HepG2 (cell line): ENCODE results near the gene SGPP1. TPM values are rescaled to one million over a fixed set of nuclear protein-coding genes. Genes with fewer than 3 reads are reported as not detected.

Source experiments
- ATAC-seq: fragments of 200-7000 bp; cut with Tn5 transposase; 3 replicates; pipeline ENCODE4 v1.9.1; 2020; ENCODE audit warnings: mild to moderate bottlenecking, moderate library complexity
- BruUV-seq: library from RNA; stranded (reverse); fragments of 400-500 nt; replicated peaks from 2 replicates; lab custom pipeline; 2021; lab: Mats Ljungman, UMichigan
- CTCF ChIA-PET: fragments of 300-600 bp; formaldehyde crosslinking; extraction: SDS; loops from one replicate; lab custom pipeline; 2021; ENCODE audit warnings: low total read pairs, inconsistent platforms, low intra/inter-chr PET ratio; lab: Yijun Ruan, JAX
- POLR2A ChIA-PET: fragments of 350-600 bp; sonication (Branson Sonifier 250); formaldehyde crosslinking; loops from one replicate; lab custom pipeline; 2020; ENCODE audit warnings: antibody characterized with exemption, inconsistent platforms; lab: Yijun Ruan, JAX
- DNase-seq: peaks from one replicate; pipeline ENCODE4 v3.0.0-alpha.2; 2015; ENCODE audit warnings: low spot score
- FAIRE-seq: peaks from 3 replicates; lab custom pipeline; 2011; peaks lifted over from hg19 to GRCh38; lab: Jason Lieb, UNC
- H2AFZ ChIP-seq: one replicate; pipeline ENCODE4 v1.6.1; 2011; ENCODE audit warnings: low read length, inconsistent platforms
- H3K27ac ChIP-seq: fragments of 300-600 bp; 3 replicates; pipeline ENCODE4 v1.8.0; 2011; ENCODE audit warnings: mixed run types, mild to moderate bottlenecking, mixed read lengths, low read length, inconsistent platforms; ENCODE audit not compliant: insufficient read depth; ENCODE audit errors: extremely low read length
- H3K27me3 ChIP-seq, 2 experiments: fragments of 200-600 bp in 1 of 2; 2 replicates in 1 of 2; 3 replicates in 1 of 2; pipeline versions ENCODE4 v1.6.0 to v1.8.0; 2011; ENCODE audit warnings: low read length in 2 of 2, mild to moderate bottlenecking in 2 of 2, moderate library complexity in 2 of 2, inconsistent platforms in 1 of 2; ENCODE audit not compliant: insufficient read depth in 2 of 2, control insufficient read depth in 1 of 2
- H3K36me3 ChIP-seq, 2 experiments: fragments of 200-600 bp in 1 of 2; replicated peaks in 1 of 2; 2 replicates in 1 of 2; 3 replicates in 1 of 2; pipeline versions ENCODE4 v1.5.1 to v1.8.0; 2011; ENCODE audit warnings: low read length in 2 of 2, inconsistent platforms in 1 of 2; ENCODE audit not compliant: insufficient read depth in 2 of 2, control insufficient read depth in 1 of 2
- H3K4me1 ChIP-seq: 2 replicates; pipeline ENCODE4 v1.5.1; 2012; ENCODE audit warnings: low read length, inconsistent platforms; ENCODE audit not compliant: insufficient read depth
- H3K4me2 ChIP-seq: 2 replicates; pipeline ENCODE4 v1.6.0; 2011; ENCODE audit warnings: low read depth, low read length, inconsistent platforms
- H3K4me3 ChIP-seq, 3 experiments: fragments of 200-600 bp in 1 of 3; sonication (generic), shearing (Covaris generic) in 1 of 3; replicated peaks in 1 of 3; 2 replicates each; pipeline ENCODE4 v1.5.1; 2011 to 2016; ENCODE audit warnings: low read length in 3 of 3, inconsistent platforms in 2 of 3, low read depth in 2 of 3, mild to moderate bottlenecking in 2 of 3, control low read depth in 1 of 3, mixed read lengths in 1 of 3; ENCODE audit not compliant: insufficient read depth in 1 of 3
- H3K79me2 ChIP-seq: one replicate; pipeline ENCODE4 v1.6.1; 2011; ENCODE audit warnings: low read length, inconsistent platforms; ENCODE audit not compliant: insufficient read depth
- H3K9ac ChIP-seq: 2 replicates; pipeline ENCODE4 v1.6.0; 2011; ENCODE audit warnings: mild to moderate bottlenecking, low read depth, low read length, inconsistent platforms; ENCODE audit not compliant: insufficient read depth
- H3K9me3 ChIP-seq: 2 replicates; pipeline ENCODE4 v1.5.1; 2012; ENCODE audit warnings: mild to moderate bottlenecking, low read length
- H4K20me1 ChIP-seq: 2 replicates; pipeline ENCODE4 v1.6.0; 2011; ENCODE audit warnings: inconsistent platforms, mild to moderate bottlenecking, low read length, moderate library complexity; ENCODE audit not compliant: insufficient read depth
- AGO1 ChIP-seq: fragments of 200-400 bp; formaldehyde crosslinking; IDR thresholded peaks from 2 replicates; pipeline ENCODE4 v1.6.1; 2017; ENCODE audit warnings: mild to moderate bottlenecking, low read depth, low read length, moderate library complexity; ENCODE audit not compliant: poor library complexity, severe bottlenecking
- CSRNP1 ChIP-seq: sonication (generic); formaldehyde crosslinking; IDR thresholded peaks from 2 replicates; pipeline ENCODE4 v1.8.1; 2023; ENCODE audit warnings: mild to moderate bottlenecking, missing genetic modification reagents
- FOSL2 ChIP-seq: sonication (generic); formaldehyde crosslinking; IDR thresholded peaks from 2 replicates; pipeline ENCODE4 v1.4.0; 2020; ENCODE audit warnings: missing genetic modification reagents
- LRRFIP1 ChIP-seq: sonication (generic); formaldehyde crosslinking; conservative IDR thresholded peaks from 2 replicates; pipeline ENCODE4 v1.4.0; 2020; ENCODE audit warnings: missing genetic modification reagents
- NKX3-1 ChIP-seq: sonication (generic); formaldehyde crosslinking; IDR thresholded peaks from 2 replicates; pipeline ENCODE4 v1.5.0; 2020; ENCODE audit warnings: missing genetic modification reagents
- PCBP1 ChIP-seq: fragments of 200-400 bp; formaldehyde crosslinking; IDR thresholded peaks from 2 replicates; pipeline ENCODE4 v1.6.1; 2017; ENCODE audit warnings: mild to moderate bottlenecking, low read depth, low read length, borderline replicate concordance
- SATB2 ChIP-seq: sonication (generic); formaldehyde crosslinking; IDR thresholded peaks from 2 replicates; pipeline ENCODE4 v1.5.0; 2020; ENCODE audit warnings: missing genetic modification reagents
- ZNF670 ChIP-seq: sonication (generic); formaldehyde crosslinking; IDR thresholded peaks from 2 replicates; pipeline ENCODE4 v1.8.0; 2022; ENCODE audit warnings: mild to moderate bottlenecking, missing genetic modification reagents, borderline replicate concordance
- WGBS: methylation state at CpG from one replicate; pipeline ENCODE4 v1.1.6; 2017; ENCODE audit warnings: low lambda C conversion rate; 5-methylcytosine and 5-hydroxymethylcytosine counted together
- in situ Hi-C: cut with HindIII; loops from 2 replicates; pipeline ENCODE4 v1.10.0; 2017; ENCODE audit warnings: low pct_unique_long_range_greater_than_20kb; ENCODE audit not compliant: extremely low pct_ligation_motif_present
- intact Hi-C: fragments of 100-400 bp; cut with micrococcal nuclease; formaldehyde crosslinking; loops from one replicate; pipeline ENCODE4 v1.10.0; 2022; ENCODE audit not compliant: unreplicated experiment
- polyA plus RNA-seq, 8 experiments: library from polyadenylated mRNA; depleted of rRNA in 3 of 8; stranded (reverse) in 7 of 8; unstranded in 1 of 8; fragments of >200 nt; fragmentation: Illumina TruSeq in 4 of 8; extraction: Trizol in 4 of 8; gene quantifications; 2 replicates each; pipeline versions ENCODE4 v1.2.1 to v1.2.3, GENCODE V29; 2011 to 2016; ENCODE audit warnings: low read depth in 4 of 8, missing spikeins in 1 of 8, mixed read lengths in 1 of 8; ENCODE audit not compliant: insufficient read depth in 1 of 8
- total RNA-seq, 5 experiments: library from RNA; depleted of rRNA; stranded (reverse); fragments of >200 nt; fragmentation: Illumina TruSeq; extraction: Trizol; gene quantifications; 2 replicates each; pipeline ENCODE4 v1.2.3, GENCODE V29; 2016; ENCODE audit warnings: low read depth in 1 of 5
- TF ChIP-seq, protein P1 (sequence below): sonication (generic); formaldehyde crosslinking; IDR thresholded peaks from 2 replicates; pipeline ENCODE4 v1.9.0; 2022; ENCODE audit warnings: missing genetic modification reagents, mild to moderate bottlenecking, borderline replicate concordance
- TF ChIP-seq, protein P2 (sequence below): sonication (generic); formaldehyde crosslinking; IDR thresholded peaks from 2 replicates; pipeline ENCODE4 v1.8.1; 2023; ENCODE audit warnings: missing genetic modification reagents, inconsistent platforms, borderline replicate concordance

The SGPP1 gene
- total and polyA plus RNA-seq, 2 of the 13 experiments (the other 11 are each of a cell fraction or from before 2014, with no cell fraction given) = 6.4 to 6.8 TPM

GRCh38 chr14:63692310-63693020 lies 35.4 kb downstream of the SGPP1 start:
- no peaks in the 10 kb centered on the region for H3K4me1 ChIP-seq
- no TSS peak for BruUV-seq
- H3K27ac ChIP-seq = no peak overlapping the region
- no peaks in the 10 kb centered on the region; a peak in 3 of 5 replicates for H3K36me3 ChIP-seq
- no peak overlapping the region for H3K9ac ChIP-seq
- H3K4me2 ChIP-seq = no peak overlapping the region
- DNase-seq (no peak), FAIRE-seq (no peak), ATAC-seq (no peak)
- no peak overlapping the region for H2AFZ ChIP-seq
- no peaks in the 10 kb centered on the region for H3K27me3 ChIP-seq
- intact Hi-C loops (no loop called here), in situ Hi-C loops (no loop called here)
- no peaks in the 10 kb centered on the region for H4K20me1 ChIP-seq
- TF ChIP-seq NKX3-1 (CRISPR knock-in tag) (no peak), AGO1 (no peak)
- POLR2A ChIA-PET = no interaction called here
- no peak overlapping the region for H3K4me3 ChIP-seq
- WGBS = 98% methylated on average over 5 of the region's 5 CpGs
- CTCF ChIA-PET = no interaction called here
- H3K9me3 ChIP-seq = no peaks in the 10 kb centered on the region
- H3K79me2 ChIP-seq = no peaks in the 10 kb centered on the region

DNA sequence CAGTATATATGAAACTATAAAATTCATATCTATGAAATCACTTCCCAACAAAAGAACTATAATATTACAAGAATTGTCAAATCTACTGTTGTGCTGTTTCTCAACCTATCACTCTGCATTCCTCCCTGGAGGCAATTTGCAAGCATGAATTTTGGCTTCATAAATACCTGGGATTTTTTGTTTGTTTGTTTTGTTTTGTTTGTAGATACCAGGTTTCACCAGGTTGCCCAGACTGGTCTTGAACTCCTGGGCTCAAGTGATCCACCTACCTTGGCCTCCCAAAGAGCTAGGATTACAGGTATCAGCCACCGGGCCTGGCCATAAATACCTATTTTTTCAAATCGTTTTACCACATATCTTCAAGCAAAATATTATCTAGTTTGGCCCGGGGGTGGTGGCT lies 38.7 kb downstream of the SGPP1 start:
- H3K4me3 ChIP-seq = no peak overlapping the region
- H3K9ac ChIP-seq = no peak overlapping the region
- H3K4me2 ChIP-seq = no peak overlapping the region
- in situ Hi-C loops = no loop called here
- H3K9me3 ChIP-seq = no peaks in the 10 kb centered on the region
- H3K27me3 ChIP-seq = no peaks in the 10 kb centered on the region; a peak in 1 of 5 replicates
- FAIRE-seq (no peak), ATAC-seq (no peak), DNase-seq (no peak)
- no peaks in the 10 kb centered on the region for H4K20me1 ChIP-seq
- H2AFZ ChIP-seq = no peak overlapping the region
- no peak overlapping the region for H3K27ac ChIP-seq
- POLR2A ChIA-PET = no interaction called here
- no peaks in the 10 kb centered on the region; a peak in 2 of 5 replicates for H3K36me3 ChIP-seq
- H3K79me2 ChIP-seq = no peaks in the 10 kb centered on the region
- CTCF ChIA-PET = no interaction called here
- 78% methylated on average over 3 of the region's 3 CpGs for WGBS
- BruUV-seq = no TSS peak
- intact Hi-C loops = no loop called here
- no peaks in the 10 kb centered on the region for H3K4me1 ChIP-seq
- TF ChIP-seq LRRFIP1 (CRISPR knock-in tag) (no peak), CSRNP1 (CRISPR knock-in tag) (no peak), FOSL2 (no peak), PCBP1 (no peak), SATB2 (CRISPR knock-in tag) (no peak), ZNF670 (CRISPR knock-in tag) (no peak)
- TF ChIP-seq, protein P1, sequence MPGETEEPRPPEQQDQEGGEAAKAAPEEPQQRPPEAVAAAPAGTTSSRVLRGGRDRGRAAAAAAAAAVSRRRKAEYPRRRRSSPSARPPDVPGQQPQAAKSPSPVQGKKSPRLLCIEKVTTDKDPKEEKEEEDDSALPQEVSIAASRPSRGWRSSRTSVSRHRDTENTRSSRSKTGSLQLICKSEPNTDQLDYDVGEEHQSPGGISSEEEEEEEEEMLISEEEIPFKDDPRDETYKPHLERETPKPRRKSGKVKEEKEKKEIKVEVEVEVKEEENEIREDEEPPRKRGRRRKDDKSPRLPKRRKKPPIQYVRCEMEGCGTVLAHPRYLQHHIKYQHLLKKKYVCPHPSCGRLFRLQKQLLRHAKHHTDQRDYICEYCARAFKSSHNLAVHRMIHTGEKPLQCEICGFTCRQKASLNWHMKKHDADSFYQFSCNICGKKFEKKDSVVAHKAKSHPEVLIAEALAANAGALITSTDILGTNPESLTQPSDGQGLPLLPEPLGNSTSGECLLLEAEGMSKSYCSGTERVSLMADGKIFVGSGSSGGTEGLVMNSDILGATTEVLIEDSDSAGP (CRISPR knock-in tag) = no peak
- TF ChIP-seq, protein P2, sequence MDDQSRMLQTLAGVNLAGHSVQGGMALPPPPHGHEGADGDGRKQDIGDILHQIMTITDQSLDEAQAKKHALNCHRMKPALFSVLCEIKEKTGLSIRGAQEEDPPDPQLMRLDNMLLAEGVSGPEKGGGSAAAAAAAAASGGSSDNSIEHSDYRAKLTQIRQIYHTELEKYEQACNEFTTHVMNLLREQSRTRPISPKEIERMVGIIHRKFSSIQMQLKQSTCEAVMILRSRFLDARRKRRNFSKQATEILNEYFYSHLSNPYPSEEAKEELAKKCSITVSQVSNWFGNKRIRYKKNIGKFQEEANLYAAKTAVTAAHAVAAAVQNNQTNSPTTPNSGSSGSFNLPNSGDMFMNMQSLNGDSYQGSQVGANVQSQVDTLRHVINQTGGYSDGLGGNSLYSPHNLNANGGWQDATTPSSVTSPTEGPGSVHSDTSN (CRISPR knock-in tag) = no peak
